Activated gamma-delta T cell treated with anti-CD3 and anti-CD28 coated beads, Interleukin-2, amount 50 U/mL, for 16 hours (primary cell): Measurements from ENCODE around the gene HNF4A.

Experiments
- DNase-seq: peaks from one replicate; pipeline ENCODE4 v3.0.0-alpha.2; 2020; ENCODE audit warnings: low read depth

HNF4A gene

GRCh38 chr20:44406572-44407137, 51.2 kb downstream of the HNF4A start:
- no peak for DNase-seq

GRCh38 chr20:44407402-44408184, 52.1 kb downstream of the HNF4A start:
- no peak for DNase-seq

GRCh38 chr20:44409132-44409600, 53.7 kb downstream of the HNF4A start:
- no peak for DNase-seq

GRCh38 chr20:44410583-44411019, 55.1 kb downstream of the HNF4A start:
- no peak for DNase-seq

GRCh38 chr20:44411020-44411756, 55.7 kb downstream of the HNF4A start:
- DNase-seq, result no peak

- DNase-seq, result no peak
These were observed 56.4 kb downstream of the HNF4A start for GRCh38 chr20:44411757-44412401.

- no peak for DNase-seq
These were observed 57.1 kb downstream of the HNF4A start for GRCh38 chr20:44412402-44413144.

GRCh38 chr20:44413575-44414345, 58.3 kb downstream of the HNF4A start:
- no peak for DNase-seq

GRCh38 chr20:44414346-44414714, 58.8 kb downstream of the HNF4A start:
- DNase-seq, result no peak

- no peak for DNase-seq
These were observed 59.3 kb downstream of the HNF4A start for GRCh38 chr20:44414808-44415207.

GRCh38 chr20:44415833-44416715, 60.6 kb downstream of the HNF4A start:
- DNase-seq, result no peak

GRCh38 chr20:44418069-44418905, 62.8 kb downstream of the HNF4A start:
- DNase-seq, result no peak

- no peak for DNase-seq
These were observed 63.8 kb downstream of the HNF4A start for GRCh38 chr20:44419131-44419844.

GRCh38 chr20:44420497-44420896, 65.0 kb downstream of the HNF4A start:
- no peak for DNase-seq

- no peak for DNase-seq
These were observed 66.6 kb downstream of the HNF4A start for GRCh38 chr20:44422083-44422482.

- DNase-seq, result no peak
These were observed 68.0 kb downstream of the HNF4A start for GRCh38 chr20:44423480-44423879.

GRCh38 chr20:44424039-44424495, 68.6 kb downstream of the HNF4A start:
- no peak for DNase-seq

GRCh38 chr20:44425923-44426322, 70.4 kb downstream of the HNF4A start:
- no peak for DNase-seq
